Measurements from ENCODE around the gene FLT4.

GRCh38 chr5:180631549-180632383, 17.6 kb downstream of the FLT4 start:
- TF ChIP-seq, protein P1, sequence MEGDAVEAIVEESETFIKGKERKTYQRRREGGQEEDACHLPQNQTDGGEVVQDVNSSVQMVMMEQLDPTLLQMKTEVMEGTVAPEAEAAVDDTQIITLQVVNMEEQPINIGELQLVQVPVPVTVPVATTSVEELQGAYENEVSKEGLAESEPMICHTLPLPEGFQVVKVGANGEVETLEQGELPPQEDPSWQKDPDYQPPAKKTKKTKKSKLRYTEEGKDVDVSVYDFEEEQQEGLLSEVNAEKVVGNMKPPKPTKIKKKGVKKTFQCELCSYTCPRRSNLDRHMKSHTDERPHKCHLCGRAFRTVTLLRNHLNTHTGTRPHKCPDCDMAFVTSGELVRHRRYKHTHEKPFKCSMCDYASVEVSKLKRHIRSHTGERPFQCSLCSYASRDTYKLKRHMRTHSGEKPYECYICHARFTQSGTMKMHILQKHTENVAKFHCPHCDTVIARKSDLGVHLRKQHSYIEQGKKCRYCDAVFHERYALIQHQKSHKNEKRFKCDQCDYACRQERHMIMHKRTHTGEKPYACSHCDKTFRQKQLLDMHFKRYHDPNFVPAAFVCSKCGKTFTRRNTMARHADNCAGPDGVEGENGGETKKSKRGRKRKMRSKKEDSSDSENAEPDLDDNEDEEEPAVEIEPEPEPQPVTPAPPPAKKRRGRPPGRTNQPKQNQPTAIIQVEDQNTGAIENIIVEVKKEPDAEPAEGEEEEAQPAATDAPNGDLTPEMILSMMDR (conservative IDR thresholded peaks at IDR 0.05; ENCODE audit: low read length), result no peak
- no peak for TF ChIP-seq EZH2phosphoT487 (IDR thresholded peaks at IDR 0.05; ENCODE audit: borderline replicate concordance, low read depth, low read length)
